HepG2 (cell line): ENCODE results near the gene NDRG2. TPM values are rescaled to one million over a fixed set of nuclear protein-coding genes. Genes with fewer than 3 reads are reported as not detected.

Experiments
- AHDC1 ChIP-seq: sonication (generic); formaldehyde crosslinking; IDR thresholded peaks from 2 replicates; pipeline ENCODE4 v1.5.1; 2020; ENCODE audit warnings: mild to moderate bottlenecking, missing genetic modification reagents, borderline replicate concordance
- CEBPZ ChIP-seq: IDR thresholded peaks from 2 replicates; pipeline ENCODE4 v1.6.1; 2012; ENCODE audit warnings: low read length, improper control_type of control experiment
- EED ChIP-seq: sonication (generic); formaldehyde crosslinking; IDR thresholded peaks from 2 replicates; pipeline ENCODE4 v1.5.0; 2020; ENCODE audit warnings: mild to moderate bottlenecking, missing genetic modification reagents
- FOXA1 ChIP-seq, 2 experiments: fragments of 450-650 bp in 1 of 2; sonication (generic) in 1 of 2; formaldehyde crosslinking in 1 of 2; IDR thresholded peaks; 2 replicates each; pipeline versions ENCODE4 v1.4.0 to v1.6.1; 2016 to 2020; ENCODE audit warnings: missing genetic modification reagents in 1 of 2
- HDAC2 ChIP-seq: sonication (generic); formaldehyde crosslinking; IDR thresholded peaks from 2 replicates; pipeline ENCODE4 v1.4.0; 2020; ENCODE audit warnings: missing genetic modification reagents
- MEIS2 ChIP-seq: sonication (generic); formaldehyde crosslinking; IDR thresholded peaks from 2 replicates; pipeline ENCODE4 v1.9.0; 2021; ENCODE audit warnings: mild to moderate bottlenecking, missing genetic modification reagents
- NCOR1 ChIP-seq: fragments of 200-600 bp; sonication (generic); IDR thresholded peaks from 2 replicates; pipeline ENCODE4 v1.7.0; 2017; ENCODE audit warnings: antibody characterized with exemption, low read length, borderline replicate concordance
- PHF20 ChIP-seq: sonication (generic); formaldehyde crosslinking; IDR thresholded peaks from 2 replicates; pipeline ENCODE4 v1.5.0; 2020; ENCODE audit warnings: mild to moderate bottlenecking, missing genetic modification reagents
- POGK ChIP-seq: sonication (generic); formaldehyde crosslinking; conservative IDR thresholded peaks from 2 replicates; pipeline ENCODE4 v1.8.0; 2022; ENCODE audit warnings: mild to moderate bottlenecking, moderate library complexity, missing genetic modification reagents
- SMYD3 ChIP-seq: sonication (generic); formaldehyde crosslinking; IDR thresholded peaks from 2 replicates; pipeline ENCODE4 v1.8.1; 2023; ENCODE audit warnings: mild to moderate bottlenecking, missing genetic modification reagents
- TFAP4 ChIP-seq: sonication (generic); IDR thresholded peaks from 2 replicates; pipeline ENCODE4 v1.6.1; 2016; ENCODE audit warnings: low read depth, borderline replicate concordance
- ZBTB3 ChIP-seq: sonication (generic); formaldehyde crosslinking; IDR thresholded peaks from 2 replicates; pipeline ENCODE4 v1.4.0; 2020; ENCODE audit warnings: low read depth, mild to moderate bottlenecking, moderate library complexity, missing genetic modification reagents, borderline replicate concordance
- ZNF253 ChIP-seq: sonication (generic); formaldehyde crosslinking; IDR thresholded peaks from 2 replicates; pipeline ENCODE4 v1.8.0; 2022; ENCODE audit warnings: mild to moderate bottlenecking, missing genetic modification reagents, borderline replicate concordance
- ZNF496 ChIP-seq: sonication (generic); formaldehyde crosslinking; IDR thresholded peaks from 2 replicates; pipeline ENCODE4 v1.8.1; 2023; ENCODE audit warnings: mild to moderate bottlenecking, moderate library complexity, missing genetic modification reagents; ENCODE audit not compliant: insufficient replicate concordance
- ZNF547 ChIP-seq: sonication (generic); formaldehyde crosslinking; IDR thresholded peaks from 2 replicates; pipeline ENCODE4 v1.5.1; 2020; ENCODE audit warnings: mild to moderate bottlenecking, missing genetic modification reagents
- ZNF720 ChIP-seq: sonication (generic); formaldehyde crosslinking; IDR thresholded peaks from 2 replicates; pipeline ENCODE4 v1.4.0; 2020; ENCODE audit warnings: missing genetic modification reagents
- ZSCAN30 ChIP-seq: sonication (generic); formaldehyde crosslinking; IDR thresholded peaks from 2 replicates; pipeline ENCODE4 v1.5.0; 2020; ENCODE audit warnings: mild to moderate bottlenecking, missing genetic modification reagents
- polyA plus RNA-seq, 8 experiments: library from polyadenylated mRNA; depleted of rRNA in 3 of 8; stranded (reverse) in 7 of 8; unstranded in 1 of 8; fragments of >200 nt; fragmentation: Illumina TruSeq in 4 of 8; extraction: Trizol in 4 of 8; gene quantifications; 2 replicates each; pipeline versions ENCODE4 v1.2.1 to v1.2.3, GENCODE V29; 2011 to 2016; ENCODE audit warnings: low read depth in 4 of 8, missing spikeins in 1 of 8, mixed read lengths in 1 of 8; ENCODE audit not compliant: insufficient read depth in 1 of 8
- total RNA-seq, 5 experiments: library from RNA; depleted of rRNA; stranded (reverse); fragments of >200 nt; fragmentation: Illumina TruSeq; extraction: Trizol; gene quantifications; 2 replicates each; pipeline ENCODE4 v1.2.3, GENCODE V29; 2016; ENCODE audit warnings: low read depth in 1 of 5

Gene NDRG2
- total and polyA plus RNA-seq, 2 of the 13 experiments (the other 11 are each of a cell fraction or from before 2014, with no cell fraction given): 27.2 to 189 TPM

GRCh38 chr14:21055432-21056117, 30.7 kb upstream of the NDRG2 start (continued):
- peak; percentile 86 for TF ChIP-seq AHDC1 (CRISPR knock-in tag)
- TF ChIP-seq NCOR1: peak; percentile 82; the same call in 1 of the 2 replicates
- TF ChIP-seq SMYD3: 0 out of 2 replicates have a peak, but pooled peaks have one; percentile 43
- TF ChIP-seq FOXA1 (IDR thresholded peaks at IDR 0.05): no peak
- TF ChIP-seq FOXA1 (CRISPR knock-in tag; IDR thresholded peaks at IDR 0.05): peak; percentile 71
- no peak for TF ChIP-seq EED
- TF ChIP-seq POGK (CRISPR knock-in tag): peak; percentile 75; the same call in 1 of the 2 replicates
- TF ChIP-seq MEIS2 (CRISPR knock-in tag): peak; percentile 85
- no peak for TF ChIP-seq ZNF253 (CRISPR knock-in tag)
- TF ChIP-seq ZNF720 (CRISPR knock-in tag): no peak
- TF ChIP-seq PHF20 (CRISPR knock-in tag): 0 out of 2 replicates have a peak, but pooled peaks have one; percentile 60
- TF ChIP-seq TFAP4: peak; percentile 92; the same call in 1 of the 2 replicates
- TF ChIP-seq CEBPZ: no peak
- TF ChIP-seq ZBTB3: peak; percentile 79
- peak; percentile 95 for TF ChIP-seq HDAC2
- TF ChIP-seq ZNF496 (CRISPR knock-in tag): no peak
- TF ChIP-seq ZNF547 (CRISPR knock-in tag): no peak
- no peak for TF ChIP-seq ZSCAN30
